K562 (cell line): ENCODE measurements around the gene EBNA1BP2. TPM values are rescaled to one million over a fixed set of nuclear protein-coding genes. Genes with fewer than 3 reads are reported as not detected.

Experiments used
- ATF4 ChIP-seq: fragments of 450-650 bp; formaldehyde crosslinking; IDR thresholded peaks from 2 replicates; pipeline ENCODE4 v1.4.0; 2022; ENCODE audit warnings: mild to moderate bottlenecking, moderate library complexity
- ELF4 ChIP-seq: fragments of 450-650 bp; formaldehyde crosslinking; IDR thresholded peaks from 2 replicates; pipeline ENCODE4 v1.4.0; 2022; ENCODE audit warnings: missing genetic modification characterization
- ETV5 ChIP-seq: sonication (generic); formaldehyde crosslinking; IDR thresholded peaks from 2 replicates; pipeline ENCODE4 v1.4.0; 2020; ENCODE audit warnings: low read depth, mild to moderate bottlenecking, missing genetic modification reagents
- GABPA ChIP-seq: fragments of 200-800 bp; sonication (Bioruptor generic); conservative IDR thresholded peaks from 2 replicates; pipeline ENCODE4 v1.6.1; 2016; ENCODE audit warnings: low read depth, missing genetic modification characterization, missing compliant biosample characterization
- HEY1 ChIP-seq: fragments of 250-450 bp; sonication (Bioruptor Pico); IDR thresholded peaks from 2 replicates; pipeline ENCODE4 v1.5.0; 2020; ENCODE audit warnings: mild to moderate bottlenecking, moderate library complexity, borderline replicate concordance
- HIVEP1 ChIP-seq: fragments of 250-450 bp; sonication (Bioruptor Pico); IDR thresholded peaks from 2 replicates; pipeline ENCODE4 v1.4.0; 2020; ENCODE audit warnings: mild to moderate bottlenecking
- MAX ChIP-seq: sonication (generic); formaldehyde crosslinking; IDR thresholded peaks from 2 replicates; pipeline ENCODE4 v1.9.0; 2022; ENCODE audit warnings: mild to moderate bottlenecking, missing genetic modification reagents
- MYBL2 ChIP-seq, 2 experiments: fragments of 450-650 bp in 1 of 2; sonication (generic) in 1 of 2; formaldehyde crosslinking in 1 of 2; IDR thresholded peaks; 2 replicates each; pipeline versions ENCODE4 v1.6.1 to v1.8.1; 2017 to 2022; ENCODE audit warnings: borderline replicate concordance in 1 of 2, inconsistent platforms in 1 of 2, low read depth in 1 of 2, mild to moderate bottlenecking in 1 of 2, missing genetic modification reagents in 1 of 2, moderate library complexity in 1 of 2
- NR2C2 ChIP-seq, 2 experiments: fragments of 200-800 bp in 1 of 2; sonication (Bioruptor generic) in 1 of 2; sonication (generic) in 1 of 2; formaldehyde crosslinking in 1 of 2; IDR thresholded peaks; 2 replicates each; pipeline versions ENCODE4 v1.6.1 to v1.8.0; 2016 to 2022; ENCODE audit warnings: mild to moderate bottlenecking in 1 of 2, missing compliant biosample characterization in 1 of 2, missing genetic modification characterization in 1 of 2, missing genetic modification reagents in 1 of 2
- SMAD1 ChIP-seq: fragments of 150-350 bp; IDR thresholded peaks from 2 replicates; pipeline ENCODE4 v1.6.1; 2014; ENCODE audit warnings: low read length, low read depth; ENCODE audit not compliant: partially characterized antibody
- SMC3 ChIP-seq: conservative IDR thresholded peaks from 2 replicates; pipeline ENCODE4 v1.6.1; 2011; ENCODE audit warnings: low read depth, low read length, improper control_type of control experiment; ENCODE audit not compliant: insufficient read depth
- SPI1 ChIP-seq: IDR thresholded peaks from 2 replicates; pipeline ENCODE4 v1.6.1; 2011; ENCODE audit warnings: low read depth, low read length, control low read depth, borderline replicate concordance
- SRSF3 ChIP-seq: fragments of 200-400 bp; formaldehyde crosslinking; IDR thresholded peaks from 2 replicates; pipeline ENCODE4 v1.6.1; 2016; ENCODE audit warnings: mild to moderate bottlenecking, low read length, moderate library complexity; ENCODE audit not compliant: insufficient read depth
- SRSF7 ChIP-seq: fragments of 200-400 bp; formaldehyde crosslinking; optimal IDR thresholded peaks from 2 replicates; pipeline ENCODE3; 2017; ENCODE audit warnings: mild to moderate bottlenecking, low read depth, low read length
- ZBTB2 ChIP-seq: fragments of 450-650 bp; IDR thresholded peaks from 2 replicates; pipeline ENCODE4 v1.6.1; 2016; ENCODE audit warnings: antibody characterized with exemption
- ZC3H11A ChIP-seq: IDR thresholded peaks from 2 replicates; pipeline ENCODE4 v1.6.1; 2012; ENCODE audit warnings: low read depth, low read length, improper control_type of control experiment
- ZNF280B ChIP-seq: fragments of 250-450 bp; sonication (Bioruptor Pico); IDR thresholded peaks from 2 replicates; pipeline ENCODE4 v1.5.1; 2021; ENCODE audit warnings: mild to moderate bottlenecking
- polyA plus RNA-seq, 8 experiments: library from polyadenylated mRNA; depleted of rRNA in 4 of 8; stranded (reverse) in 5 of 8; unstranded in 3 of 8; fragments of >200 nt; fragmentation: Nextera tagmentation in 2 of 8; fragmentation: Illumina TruSeq in 1 of 8; extraction: Ambion mirVana in 2 of 8; extraction: Trizol in 1 of 8; gene quantifications; 2 replicates each; pipeline versions ENCODE4 v1.2.1 to v1.2.3, GENCODE V29; 2011 to 2014; ENCODE audit warnings: inconsistent platforms in 1 of 8, missing spikeins in 1 of 8
- total RNA-seq, 7 experiments: library from RNA; depleted of rRNA in 6 of 7; stranded (reverse); fragments of >200 nt in 6 of 7; fragmentation: Illumina TruSeq in 2 of 7; extraction: Trizol in 2 of 7; gene quantifications; 2 replicates each; pipeline versions ENCODE4 v1.2.1 to v1.2.3, GENCODE V29; 2011 to 2021; ENCODE audit warnings: low replicate concordance in 1 of 7
- TF ChIP-seq, protein P1 (sequence below), 2 experiments: fragments of 450-650 bp in 1 of 2; sonication (generic) in 1 of 2; formaldehyde crosslinking; conservative IDR thresholded peaks; 2 replicates each; pipeline versions ENCODE4 v1.4.0 to v1.8.1; 2020 to 2022; ENCODE audit warnings: mild to moderate bottlenecking in 1 of 2, missing genetic modification reagents in 1 of 2
- TF ChIP-seq, protein P2 (sequence below), 2 experiments: IDR thresholded peaks; 2 replicates each; pipeline ENCODE4 v1.6.1; 2011; ENCODE audit warnings: borderline replicate concordance in 1 of 2, control low read depth in 1 of 2, low read depth in 1 of 2, low read length in 1 of 2, mild to moderate bottlenecking in 1 of 2, mixed read lengths in 1 of 2, moderate library complexity in 1 of 2; ENCODE audit not compliant: insufficient read depth in 1 of 2, insufficient read length in 1 of 2, poor library complexity in 1 of 2, severe bottlenecking in 1 of 2; ENCODE audit errors: extremely low read depth in 1 of 2

The EBNA1BP2 gene
- total and polyA plus RNA-seq, 9 of the 15 experiments (the other 6 are each of a cell fraction or from before 2014, with no cell fraction given) = 95.2 to 349 (median 249) TPM

DNA sequence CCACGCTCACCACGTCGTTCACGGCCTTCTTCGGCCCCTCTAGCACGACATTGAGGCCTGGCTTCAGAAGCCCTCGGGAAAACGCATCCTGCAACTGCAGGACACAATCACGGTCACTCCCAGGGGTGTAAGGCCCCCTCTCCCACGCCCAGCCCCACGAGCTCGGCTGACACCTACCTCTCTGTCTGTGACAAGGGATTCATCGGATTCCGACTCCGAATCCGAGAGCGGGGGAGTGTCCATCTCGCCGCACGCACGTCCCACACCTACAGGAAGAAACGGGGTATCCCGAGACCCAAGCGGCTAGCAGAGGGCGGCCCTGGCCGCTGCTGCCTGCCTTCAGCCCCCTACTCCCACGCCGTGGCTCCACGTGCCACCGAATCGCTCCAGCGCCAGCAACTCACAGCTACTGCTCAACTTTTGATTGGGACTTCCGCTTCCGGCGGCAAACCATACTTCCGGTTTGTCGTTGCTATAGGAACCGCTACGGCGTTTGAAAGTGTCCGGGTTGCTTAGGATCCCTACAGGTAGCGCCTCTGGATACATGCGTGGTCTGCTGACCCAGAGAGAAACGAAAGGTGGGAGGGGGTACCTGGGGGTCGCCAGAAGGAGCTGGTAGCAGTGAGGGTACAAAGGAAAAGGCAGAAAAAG lies at the start of gene EBNA1BP2, which contains the start of gene CFAP57 (continued):
- TF ChIP-seq SMC3 = no peak
- no peak for TF ChIP-seq SRSF3
- no peak for TF ChIP-seq MYBL2 (IDR thresholded peaks at IDR 0.05; ENCODE audit: low read depth)
- TF ChIP-seq MYBL2 (CRISPR knock-in tag; IDR thresholded peaks at IDR 0.05; ENCODE audit: borderline replicate concordance) = no peak
- TF ChIP-seq SRSF7 = no peak
- no peak for TF ChIP-seq HIVEP1 (CRISPR knock-in tag)
- TF ChIP-seq GABPA (tag) = peak; percentile 98
- TF ChIP-seq HEY1 (CRISPR knock-in tag) = 0 out of 2 replicates have a peak, but pooled peaks have one; percentile 8
- 0 out of 2 replicates have a peak, but pooled peaks have one; percentile 73 for TF ChIP-seq ELF4 (CRISPR knock-in tag)
- no peak for TF ChIP-seq NR2C2 (CRISPR knock-in tag; IDR thresholded peaks at IDR 0.05)
- TF ChIP-seq NR2C2 (tag; IDR thresholded peaks at IDR 0.05) = peak; percentile 96
- TF ChIP-seq SMAD1 = no peak
- TF ChIP-seq, protein P1, sequence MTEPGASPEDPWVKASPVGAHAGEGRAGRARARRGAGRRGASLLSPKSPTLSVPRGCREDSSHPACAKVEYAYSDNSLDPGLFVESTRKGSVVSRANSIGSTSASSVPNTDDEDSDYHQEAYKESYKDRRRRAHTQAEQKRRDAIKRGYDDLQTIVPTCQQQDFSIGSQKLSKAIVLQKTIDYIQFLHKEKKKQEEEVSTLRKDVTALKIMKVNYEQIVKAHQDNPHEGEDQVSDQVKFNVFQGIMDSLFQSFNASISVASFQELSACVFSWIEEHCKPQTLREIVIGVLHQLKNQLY (CRISPR knock-in tag; conservative IDR thresholded peaks at IDR 0.05) = peak in 1 of 2 experiments; percentile 58; a peak in 1 of 4 replicates
- peak; percentile 87 for TF ChIP-seq SPI1
- TF ChIP-seq MAX (CRISPR knock-in tag) = peak; percentile 92
- no peak for TF ChIP-seq ZBTB2
- TF ChIP-seq ATF4 = no peak
- TF ChIP-seq ZC3H11A = no peak
- TF ChIP-seq ZNF280B = no peak
- TF ChIP-seq ETV5 (CRISPR knock-in tag) = peak; percentile 73; the same call in 1 of the 2 replicates
- TF ChIP-seq, protein P2, sequence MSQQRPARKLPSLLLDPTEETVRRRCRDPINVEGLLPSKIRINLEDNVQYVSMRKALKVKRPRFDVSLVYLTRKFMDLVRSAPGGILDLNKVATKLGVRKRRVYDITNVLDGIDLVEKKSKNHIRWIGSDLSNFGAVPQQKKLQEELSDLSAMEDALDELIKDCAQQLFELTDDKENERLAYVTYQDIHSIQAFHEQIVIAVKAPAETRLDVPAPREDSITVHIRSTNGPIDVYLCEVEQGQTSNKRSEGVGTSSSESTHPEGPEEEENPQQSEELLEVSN (IDR thresholded peaks at IDR 0.05; ENCODE audit: borderline replicate concordance in 1 of 2, extremely low read depth in 1 of 2, insufficient read depth in 1 of 2, insufficient read length in 1 of 2, low read depth in 1 of 2, low read length in 1 of 2, poor library complexity in 1 of 2, severe bottlenecking in 1 of 2) = peak; percentile 85 to 89
